Lung (tissue), 12 donors: ENCODE measurements around the gene SLC16A2. TPM values are rescaled to one million over a fixed set of nuclear protein-coding genes. Genes with fewer than 3 reads are reported as not detected.

Source experiments
- ATAC-seq: fragments of 200-7000 bp; cut with Tn5 transposase; one replicate; pipeline ENCODE4 v1.9.1; 2020; ENCODE audit warnings: moderate number of reproducible peaks; ENCODE audit not compliant: insufficient read depth, low FRiP score
- DNase-seq, 3 donors: peaks; one replicate each; pipeline ENCODE4 v3.0.0-alpha.2; 2013 to 2017
- H3K27ac ChIP-seq, 2 donors: one replicate each; pipeline ENCODE4 v1.5.1; 2013; ENCODE audit warnings: mild to moderate bottlenecking in 2 of 2, moderate library complexity in 2 of 2, control low read depth in 1 of 2, inconsistent platforms in 1 of 2, low read depth in 1 of 2, low read length in 1 of 2
- H3K27me3 ChIP-seq, 3 donors: one replicate each; pipeline ENCODE4 v1.5.1; 2013; ENCODE audit warnings: low read length in 2 of 3; ENCODE audit not compliant: control insufficient read depth in 3 of 3, insufficient read depth in 3 of 3
- H3K36me3 ChIP-seq, 4 donors: one replicate each; pipeline ENCODE4 v1.5.1; 2013; ENCODE audit warnings: low read length in 4 of 4, mild to moderate bottlenecking in 1 of 4, moderate library complexity in 1 of 4; ENCODE audit not compliant: control insufficient read depth in 4 of 4, insufficient read depth in 4 of 4
- H3K4me1 ChIP-seq, 5 donors: one replicate each; pipeline ENCODE4 v1.5.1; 2013; ENCODE audit warnings: low read length in 5 of 5, mild to moderate bottlenecking in 2 of 5, moderate library complexity in 1 of 5; ENCODE audit not compliant: control insufficient read depth in 5 of 5, insufficient read depth in 5 of 5
- H3K4me3 ChIP-seq: one replicate; pipeline ENCODE4 v1.5.1; 2013; ENCODE audit warnings: mild to moderate bottlenecking, control low read depth, moderate library complexity
- H3K9ac ChIP-seq, 2 donors: one replicate each; pipeline ENCODE4 v1.5.1; 2013; ENCODE audit warnings: low read length in 2 of 2, control low read depth in 1 of 2; ENCODE audit not compliant: insufficient read depth in 1 of 2
- H3K9me3 ChIP-seq, 4 donors: one replicate each; pipeline ENCODE4 v1.5.1; 2013; ENCODE audit warnings: low read length in 3 of 4, mild to moderate bottlenecking in 1 of 4, moderate library complexity in 1 of 4; ENCODE audit not compliant: control insufficient read depth in 4 of 4, insufficient read depth in 3 of 4
- WGBS, 2 donors: extraction: QIAGEN DNeasy Blood & Tissue Kit; methylation state at CpG; one replicate each; pipeline ENCODE4 v1.1.7; 2013; 5-methylcytosine and 5-hydroxymethylcytosine counted together
- polyA plus RNA-seq, 2 donors: library from polyadenylated mRNA; stranded (reverse); fragments of 200-250 nt; gene quantifications; one replicate each; pipeline ENCODE4 v1.2.1, GENCODE V29; 2013
- total RNA-seq, 2 donors: library from RNA; depleted of rRNA in 1 of 2; stranded (reverse); fragments of >200 nt in 1 of 2; gene quantifications; one replicate each; pipeline ENCODE4 v1.2.1, GENCODE V29; 2014 to 2021
- TF ChIP-seq, protein P1 (sequence below): IDR thresholded peaks from 2 replicates; pipeline ENCODE4 v1.5.1; 2012; ENCODE audit warnings: mild to moderate bottlenecking; ENCODE audit errors: control extremely low read depth, extremely low read depth
- donor health status: control.
- donor health status: control.
- donor health status: Bipolar disorder and iron deficiency.
- donor health status: healthy.
- donor health status: DM: yes; HTN: yes; CAD: no.

Gene SLC16A2
- total and polyA plus RNA-seq, 4 donors, result 2.1 to 13.4 (median 8.3) TPM

DNA sequence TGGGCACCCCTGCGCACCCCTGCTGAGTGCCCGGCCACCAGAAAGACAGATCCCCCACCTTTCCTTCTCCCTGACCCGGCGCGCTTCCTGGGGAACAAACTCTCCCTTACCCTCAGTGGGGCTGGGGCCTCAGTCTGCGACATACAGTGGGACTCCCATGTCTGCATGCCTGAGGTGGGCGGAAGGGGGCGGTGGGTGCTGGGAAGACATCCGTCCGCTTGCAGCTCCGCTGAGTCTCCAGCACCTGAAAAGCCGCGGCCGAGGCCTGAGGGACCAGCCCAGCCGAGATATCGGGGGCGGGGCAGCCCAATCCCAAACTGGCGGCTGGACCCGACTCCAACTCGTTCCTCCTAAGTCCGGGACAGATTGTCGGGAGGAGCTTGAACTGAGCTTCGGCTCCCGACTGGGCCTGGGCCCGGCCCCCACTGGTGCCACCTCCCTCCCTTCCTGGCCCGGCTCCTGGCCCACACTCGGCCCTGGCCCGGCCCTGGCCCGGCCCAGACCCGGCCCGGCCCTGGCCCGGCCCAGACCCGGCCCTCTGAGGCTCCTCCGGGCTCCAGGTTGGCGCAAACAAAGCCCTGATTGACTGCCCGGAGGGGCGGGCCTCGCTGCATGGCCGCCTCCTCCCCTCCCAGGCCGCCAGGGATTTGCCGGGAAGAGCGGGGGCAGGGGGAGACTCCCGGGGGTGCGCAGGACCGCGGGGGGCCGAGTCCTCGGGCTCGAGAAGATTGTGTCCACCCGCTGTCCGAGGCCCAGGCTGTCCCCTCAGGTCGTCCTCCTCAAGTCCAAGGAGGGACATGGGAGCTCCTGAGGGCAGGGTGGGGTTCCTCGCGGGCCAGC is 877 bp upstream of the SLC16A2 start:
- DNase-seq (peak; percentile 81 to 87 (median 85)), ATAC-seq (peak; percentile 50)
- TF ChIP-seq, protein P1, sequence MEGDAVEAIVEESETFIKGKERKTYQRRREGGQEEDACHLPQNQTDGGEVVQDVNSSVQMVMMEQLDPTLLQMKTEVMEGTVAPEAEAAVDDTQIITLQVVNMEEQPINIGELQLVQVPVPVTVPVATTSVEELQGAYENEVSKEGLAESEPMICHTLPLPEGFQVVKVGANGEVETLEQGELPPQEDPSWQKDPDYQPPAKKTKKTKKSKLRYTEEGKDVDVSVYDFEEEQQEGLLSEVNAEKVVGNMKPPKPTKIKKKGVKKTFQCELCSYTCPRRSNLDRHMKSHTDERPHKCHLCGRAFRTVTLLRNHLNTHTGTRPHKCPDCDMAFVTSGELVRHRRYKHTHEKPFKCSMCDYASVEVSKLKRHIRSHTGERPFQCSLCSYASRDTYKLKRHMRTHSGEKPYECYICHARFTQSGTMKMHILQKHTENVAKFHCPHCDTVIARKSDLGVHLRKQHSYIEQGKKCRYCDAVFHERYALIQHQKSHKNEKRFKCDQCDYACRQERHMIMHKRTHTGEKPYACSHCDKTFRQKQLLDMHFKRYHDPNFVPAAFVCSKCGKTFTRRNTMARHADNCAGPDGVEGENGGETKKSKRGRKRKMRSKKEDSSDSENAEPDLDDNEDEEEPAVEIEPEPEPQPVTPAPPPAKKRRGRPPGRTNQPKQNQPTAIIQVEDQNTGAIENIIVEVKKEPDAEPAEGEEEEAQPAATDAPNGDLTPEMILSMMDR, result no peak
- no peaks in the 10 kb centered on the region for H3K36me3 ChIP-seq
- peaks cover 0 to 13% (median 0%) of the 10 kb centered on the region in 5 donors for H3K4me1 ChIP-seq
- H3K9me3 ChIP-seq, result peaks cover 0 to 4% (median 0%) of the 10 kb centered on the region in 4 donors
- 0 to 36% methylated on average over 22 to 54 of the region's 54 CpGs for WGBS, 2 donors
- peak overlapping the region; percentile 88 to 95 for H3K27ac ChIP-seq
- H3K9ac ChIP-seq, result peak overlapping the region; percentile 63 to 75
- no peaks in the 10 kb centered on the region for H3K27me3 ChIP-seq
- H3K4me3 ChIP-seq, result peak overlapping the region; percentile 30

DNA sequence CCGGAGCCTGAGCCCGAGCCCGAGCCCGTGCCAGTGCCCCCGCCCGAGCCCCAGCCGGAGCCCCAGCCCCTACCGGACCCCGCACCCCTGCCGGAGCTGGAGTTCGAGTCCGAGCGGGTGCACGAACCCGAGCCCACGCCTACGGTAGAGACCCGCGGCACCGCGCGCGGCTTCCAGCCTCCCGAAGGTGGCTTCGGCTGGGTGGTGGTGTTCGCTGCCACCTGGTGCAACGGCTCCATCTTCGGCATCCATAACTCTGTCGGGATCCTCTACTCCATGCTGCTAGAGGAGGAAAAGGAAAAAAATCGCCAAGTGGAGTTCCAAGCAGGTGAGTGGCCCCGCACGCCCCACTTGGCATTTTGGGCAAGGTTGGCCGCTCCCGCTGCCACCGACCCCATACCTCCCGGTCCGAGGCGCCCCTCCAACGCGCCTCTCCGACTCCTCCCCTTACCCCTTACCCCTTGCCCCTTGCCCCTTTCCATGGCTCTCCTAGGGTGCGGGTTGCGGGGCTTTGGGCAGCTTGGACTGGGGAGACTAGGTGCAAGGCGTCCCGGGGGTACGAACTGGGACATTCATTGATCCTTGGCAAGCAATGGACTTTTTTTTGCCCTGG is 553 bp downstream of the SLC16A2 start:
- peak in 1 of 3 donors; percentile 13 for DNase-seq
- no peak overlapping the region for H3K9ac ChIP-seq
- peaks cover 0 to 13% (median 0%) of the 10 kb centered on the region in 5 donors for H3K4me1 ChIP-seq
- peak overlapping the region; percentile 33 for H3K4me3 ChIP-seq
- no peak overlapping the region for H3K27ac ChIP-seq
- H3K9me3 ChIP-seq, result peaks cover 0 to 4% (median 0%) of the 10 kb centered on the region in 4 donors
- WGBS, 2 donors, result 0 to 39% methylated on average over 8 to 46 of the region's 46 CpGs
- TF ChIP-seq, protein P1, result no peak
- no peaks in the 10 kb centered on the region for H3K36me3 ChIP-seq
- no peaks in the 10 kb centered on the region for H3K27me3 ChIP-seq
- ATAC-seq, result peak; percentile 8

DNA sequence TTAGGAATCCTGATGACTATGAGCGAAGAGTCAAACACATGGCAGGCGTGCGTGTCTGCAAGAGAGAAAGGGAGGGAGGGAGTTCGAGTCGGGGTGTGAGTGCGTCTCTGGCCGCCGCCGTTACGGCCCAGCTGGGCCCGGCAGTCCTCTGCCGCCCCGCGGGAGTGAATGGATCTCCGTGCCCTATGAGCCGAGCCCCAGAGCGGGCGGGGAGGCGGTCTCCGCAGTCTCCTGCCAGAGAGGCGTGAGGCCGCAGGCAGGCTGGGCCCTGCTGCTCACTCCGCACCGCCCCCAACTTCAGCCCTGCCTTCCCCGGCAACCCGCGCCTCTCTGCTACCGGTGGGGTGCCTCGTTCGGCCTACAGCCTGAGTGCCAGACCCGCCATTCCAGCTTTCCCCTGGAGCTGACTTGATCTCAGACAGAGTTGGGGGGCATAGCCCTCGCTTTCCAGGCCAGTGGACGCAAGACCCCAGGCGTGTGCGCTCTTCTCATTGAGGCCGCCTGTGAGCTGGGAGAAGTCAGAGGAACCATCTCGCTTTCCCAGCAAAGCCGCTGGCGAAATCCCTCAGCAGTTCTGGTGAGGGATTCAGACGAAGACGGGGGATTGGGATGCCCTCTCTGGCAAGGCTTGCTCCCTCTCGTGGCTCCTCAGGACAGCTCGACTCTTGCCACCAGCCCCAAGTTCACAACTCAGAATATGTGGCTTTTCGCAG is 1.4 kb downstream of the SLC16A2 start:
- H3K9ac ChIP-seq, result peak overlapping the region in 1 of 2 donors; percentile 30
- H3K4me3 ChIP-seq, result no peak overlapping the region
- WGBS, 2 donors, result 34 to 36% methylated on average over 19 to 44 of the region's 44 CpGs
- H3K4me1 ChIP-seq, result peaks cover 0 to 13% (median 0%) of the 10 kb centered on the region in 5 donors
- H3K27me3 ChIP-seq, result no peaks in the 10 kb centered on the region
- peak overlapping the region; percentile 3 to 61 for H3K27ac ChIP-seq
- no peaks in the 10 kb centered on the region for H3K36me3 ChIP-seq
- peaks cover 0 to 4% (median 0%) of the 10 kb centered on the region in 4 donors for H3K9me3 ChIP-seq
- TF ChIP-seq, protein P1, result no peak
- ATAC-seq (no peak), DNase-seq (peak; percentile 78 to 83 (median 81))
